ENCODE data around the gene APEH. TPM values are rescaled to one million over a fixed set of nuclear protein-coding genes. Genes with fewer than 3 reads are reported as not detected.

APEH gene
- total and polyA plus RNA-seq, 2 of the 13 experiments (the other 11 are each of a cell fraction or from before 2014, with no cell fraction given), result 116 to 130 TPM

DNA sequence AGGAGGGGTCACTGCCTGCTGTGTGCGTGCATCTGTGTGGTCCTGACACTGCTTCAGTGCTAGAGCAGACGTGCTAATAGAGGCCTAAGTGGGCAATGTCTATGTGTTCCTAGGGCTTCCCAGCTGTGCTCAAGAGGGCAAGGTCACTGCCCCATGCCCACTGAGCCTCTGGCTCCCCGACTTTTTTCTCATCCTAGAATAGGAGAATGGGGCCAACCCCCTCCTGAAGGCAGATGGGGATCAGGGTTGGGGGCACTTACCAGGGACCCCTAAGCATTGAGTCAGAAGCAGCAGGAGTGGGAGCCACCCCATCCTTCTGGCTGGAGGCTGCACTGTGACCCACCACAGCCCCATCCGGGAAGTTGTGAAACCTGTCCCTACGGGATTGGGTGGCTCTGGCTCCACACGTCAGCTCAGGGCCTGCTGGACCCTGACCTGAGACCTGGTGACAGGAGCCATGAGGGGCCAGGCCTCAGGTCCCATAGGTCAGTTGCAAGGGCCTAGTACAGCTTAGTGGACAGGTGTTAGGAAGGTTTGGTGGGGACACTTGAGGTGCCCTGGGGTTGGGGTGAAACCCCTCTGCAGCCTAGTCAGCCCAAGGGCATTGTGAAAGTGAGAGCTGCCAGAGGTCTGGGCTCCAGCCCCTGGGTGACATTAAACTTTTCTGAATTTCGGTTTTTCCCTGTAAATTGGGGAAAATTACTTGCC is 14.3 kb downstream of the APEH start (continued):
- TF ChIP-seq ARNTL (CRISPR knock-in tag; IDR thresholded peaks at IDR 0.05) (0 out of 2 replicates have a peak, but pooled peaks have one; percentile 31), FOXK1 (CRISPR knock-in tag; IDR thresholded peaks at IDR 0.05; ENCODE audit: borderline replicate concordance, low read depth) (peak; percentile 18; the same call in 1 of the 2 replicates), HNF4G (IDR thresholded peaks at IDR 0.05; ENCODE audit: borderline replicate concordance, low read depth, low read length) (peak; percentile 50), HNF4G (CRISPR knock-in tag; IDR thresholded peaks at IDR 0.05; ENCODE audit: borderline replicate concordance, low read depth) (peak; percentile 44; the same call in 1 of the 2 replicates), SALL1 (CRISPR knock-in tag; IDR thresholded peaks at IDR 0.05) (peak; percentile 80), HOXD1 (CRISPR knock-in tag; IDR thresholded peaks at IDR 0.05) (0 out of 2 replicates have a peak, but pooled peaks have one; percentile 68), DMAP1 (CRISPR knock-in tag; IDR thresholded peaks at IDR 0.05) (peak; percentile 93), ESRRA (CRISPR knock-in tag; IDR thresholded peaks at IDR 0.05; ENCODE audit: low read depth) (peak; percentile 65), NFYB (CRISPR knock-in tag; IDR thresholded peaks at IDR 0.05) (peak; percentile 67), CEBPG (CRISPR knock-in tag; IDR thresholded peaks at IDR 0.05) (peak; percentile 74), KMT2A (CRISPR knock-in tag; IDR thresholded peaks at IDR 0.05) (0 out of 2 replicates have a peak, but pooled peaks have one; percentile 23), ZBTB7B (CRISPR knock-in tag; IDR thresholded peaks at IDR 0.05) (peak; percentile 85; the same call in 1 of the 2 replicates), DR1 (CRISPR knock-in tag; IDR thresholded peaks at IDR 0.05) (peak; percentile 73; the same call in 1 of the 2 replicates), ETV5 (CRISPR knock-in tag; IDR thresholded peaks at IDR 0.05; ENCODE audit: borderline replicate concordance) (0 out of 2 replicates have a peak, but pooled peaks have one; percentile 39), ZNF430 (CRISPR knock-in tag; IDR thresholded peaks at IDR 0.05) (0 out of 2 replicates have a peak, but pooled peaks have one; percentile 65), ZMYM4 (CRISPR knock-in tag; IDR thresholded peaks at IDR 0.05) (0 out of 2 replicates have a peak, but pooled peaks have one; percentile 42), ZSCAN12 (CRISPR knock-in tag; IDR thresholded peaks at IDR 0.05) (0 out of 2 replicates have a peak, but pooled peaks have one; percentile 40), ZBTB7A (CRISPR knock-in tag; IDR thresholded peaks at IDR 0.05) (peak; percentile 69; the same call in 1 of the 2 replicates), MAF1 (CRISPR knock-in tag; IDR thresholded peaks at IDR 0.05; ENCODE audit: borderline replicate concordance) (0 out of 2 replicates have a peak, but pooled peaks have one; percentile 39)
- TF ChIP-seq, protein P1, sequence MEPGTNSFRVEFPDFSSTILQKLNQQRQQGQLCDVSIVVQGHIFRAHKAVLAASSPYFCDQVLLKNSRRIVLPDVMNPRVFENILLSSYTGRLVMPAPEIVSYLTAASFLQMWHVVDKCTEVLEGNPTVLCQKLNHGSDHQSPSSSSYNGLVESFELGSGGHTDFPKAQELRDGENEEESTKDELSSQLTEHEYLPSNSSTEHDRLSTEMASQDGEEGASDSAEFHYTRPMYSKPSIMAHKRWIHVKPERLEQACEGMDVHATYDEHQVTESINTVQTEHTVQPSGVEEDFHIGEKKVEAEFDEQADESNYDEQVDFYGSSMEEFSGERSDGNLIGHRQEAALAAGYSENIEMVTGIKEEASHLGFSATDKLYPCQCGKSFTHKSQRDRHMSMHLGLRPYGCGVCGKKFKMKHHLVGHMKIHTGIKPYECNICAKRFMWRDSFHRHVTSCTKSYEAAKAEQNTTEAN (CRISPR knock-in tag; conservative IDR thresholded peaks at IDR 0.05), result 0 out of 2 replicates have a peak, but pooled peaks have one; percentile 41
- TF ChIP-seq, protein P2, sequence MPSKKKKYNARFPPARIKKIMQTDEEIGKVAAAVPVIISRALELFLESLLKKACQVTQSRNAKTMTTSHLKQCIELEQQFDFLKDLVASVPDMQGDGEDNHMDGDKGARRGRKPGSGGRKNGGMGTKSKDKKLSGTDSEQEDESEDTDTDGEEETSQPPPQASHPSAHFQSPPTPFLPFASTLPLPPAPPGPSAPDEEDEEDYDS (CRISPR knock-in tag; IDR thresholded peaks at IDR 0.05), result peak; percentile 78
- TF ChIP-seq, protein P3, sequence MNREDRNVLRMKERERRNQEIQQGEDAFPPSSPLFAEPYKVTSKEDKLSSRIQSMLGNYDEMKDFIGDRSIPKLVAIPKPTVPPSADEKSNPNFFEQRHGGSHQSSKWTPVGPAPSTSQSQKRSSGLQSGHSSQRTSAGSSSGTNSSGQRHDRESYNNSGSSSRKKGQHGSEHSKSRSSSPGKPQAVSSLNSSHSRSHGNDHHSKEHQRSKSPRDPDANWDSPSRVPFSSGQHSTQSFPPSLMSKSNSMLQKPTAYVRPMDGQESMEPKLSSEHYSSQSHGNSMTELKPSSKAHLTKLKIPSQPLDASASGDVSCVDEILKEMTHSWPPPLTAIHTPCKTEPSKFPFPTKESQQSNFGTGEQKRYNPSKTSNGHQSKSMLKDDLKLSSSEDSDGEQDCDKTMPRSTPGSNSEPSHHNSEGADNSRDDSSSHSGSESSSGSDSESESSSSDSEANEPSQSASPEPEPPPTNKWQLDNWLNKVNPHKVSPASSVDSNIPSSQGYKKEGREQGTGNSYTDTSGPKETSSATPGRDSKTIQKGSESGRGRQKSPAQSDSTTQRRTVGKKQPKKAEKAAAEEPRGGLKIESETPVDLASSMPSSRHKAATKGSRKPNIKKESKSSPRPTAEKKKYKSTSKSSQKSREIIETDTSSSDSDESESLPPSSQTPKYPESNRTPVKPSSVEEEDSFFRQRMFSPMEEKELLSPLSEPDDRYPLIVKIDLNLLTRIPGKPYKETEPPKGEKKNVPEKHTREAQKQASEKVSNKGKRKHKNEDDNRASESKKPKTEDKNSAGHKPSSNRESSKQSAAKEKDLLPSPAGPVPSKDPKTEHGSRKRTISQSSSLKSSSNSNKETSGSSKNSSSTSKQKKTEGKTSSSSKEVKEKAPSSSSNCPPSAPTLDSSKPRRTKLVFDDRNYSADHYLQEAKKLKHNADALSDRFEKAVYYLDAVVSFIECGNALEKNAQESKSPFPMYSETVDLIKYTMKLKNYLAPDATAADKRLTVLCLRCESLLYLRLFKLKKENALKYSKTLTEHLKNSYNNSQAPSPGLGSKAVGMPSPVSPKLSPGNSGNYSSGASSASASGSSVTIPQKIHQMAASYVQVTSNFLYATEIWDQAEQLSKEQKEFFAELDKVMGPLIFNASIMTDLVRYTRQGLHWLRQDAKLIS (CRISPR knock-in tag; IDR thresholded peaks at IDR 0.05), result peak; percentile 85; the same call in 1 of the 2 replicates
- TF ChIP-seq, protein P4, sequence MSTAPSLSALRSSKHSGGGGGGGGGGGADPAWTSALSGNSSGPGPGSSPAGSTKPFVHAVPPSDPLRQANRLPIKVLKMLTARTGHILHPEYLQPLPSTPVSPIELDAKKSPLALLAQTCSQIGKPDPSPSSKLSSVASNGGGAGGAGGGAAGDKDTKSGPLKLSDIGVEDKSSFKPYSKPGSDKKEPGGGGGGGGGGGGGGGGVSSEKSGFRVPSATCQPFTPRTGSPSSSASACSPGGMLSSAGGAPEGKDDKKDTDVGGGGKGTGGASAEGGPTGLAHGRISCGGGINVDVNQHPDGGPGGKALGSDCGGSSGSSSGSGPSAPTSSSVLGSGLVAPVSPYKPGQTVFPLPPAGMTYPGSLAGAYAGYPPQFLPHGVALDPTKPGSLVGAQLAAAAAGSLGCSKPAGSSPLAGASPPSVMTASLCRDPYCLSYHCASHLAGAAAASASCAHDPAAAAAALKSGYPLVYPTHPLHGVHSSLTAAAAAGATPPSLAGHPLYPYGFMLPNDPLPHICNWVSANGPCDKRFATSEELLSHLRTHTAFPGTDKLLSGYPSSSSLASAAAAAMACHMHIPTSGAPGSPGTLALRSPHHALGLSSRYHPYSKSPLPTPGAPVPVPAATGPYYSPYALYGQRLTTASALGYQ (CRISPR knock-in tag; IDR thresholded peaks at IDR 0.05), result peak; percentile 33; the same call in 1 of the 2 replicates
